Activated T-cell treated with anti-CD3 and anti-CD28 coated beads, Interleukin-2, amount 50 U/mL, for 24 hours (primary cell): ENCODE data around the gene TGFBR1.

Source experiments
- DNase-seq: peaks from one replicate; pipeline ENCODE4 v3.0.0-alpha.2; 2020
- H3K27ac Mint-ChIP-seq: 2 replicates; pipeline ENCODE4 v1.8.0; 2020; ENCODE audit warnings: mild to moderate bottlenecking, mixed read lengths
- H3K27me3 Mint-ChIP-seq: 2 replicates; pipeline ENCODE4 v1.8.0; 2020; ENCODE audit warnings: mixed read lengths
- H3K36me3 Mint-ChIP-seq: 2 replicates; pipeline ENCODE4 v1.8.0; 2020; ENCODE audit warnings: low read depth, mixed read lengths
- H3K4me1 Mint-ChIP-seq: 2 replicates; pipeline ENCODE4 v1.8.0; 2020; ENCODE audit warnings: low read depth, mixed read lengths
- H3K4me3 Mint-ChIP-seq: 2 replicates; pipeline ENCODE4 v1.8.0; 2020; ENCODE audit warnings: mild to moderate bottlenecking, moderate library complexity, mixed read lengths
- H3K9me3 Mint-ChIP-seq: 2 replicates; pipeline ENCODE4 v1.8.0; 2020; ENCODE audit warnings: mixed read lengths

The TGFBR1 gene

DNA sequence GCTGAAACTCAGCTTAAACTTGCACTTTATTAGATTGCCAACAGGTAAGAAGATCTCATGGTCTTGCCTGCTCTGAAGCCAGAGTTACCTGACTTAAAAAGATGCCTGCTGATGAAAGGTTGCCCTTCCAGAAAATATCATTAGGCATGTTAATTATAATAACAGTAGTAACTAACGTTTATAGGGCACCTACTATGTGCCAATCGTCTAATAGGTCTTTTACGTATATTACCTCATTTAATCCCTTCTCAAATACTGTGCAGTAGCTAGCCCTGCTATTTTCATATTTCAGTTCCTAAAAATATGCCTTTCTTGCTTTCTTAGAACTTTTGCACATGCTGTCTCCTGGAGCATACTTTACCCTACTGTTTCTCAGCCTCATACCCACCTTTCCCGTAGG lies 40.1 kb downstream of the TGFBR1 start:
- Mint-ChIP-seq H3K9me3 (no peaks in the 10 kb centered on the region), H3K27me3 (no peaks in the 10 kb centered on the region), H3K4me3 (no peak overlapping the region), H3K27ac (no peak overlapping the region), H3K4me1 (peaks cover 29% of the 10 kb centered on the region), H3K36me3 (peaks cover 89% of the 10 kb centered on the region)
- DNase-seq: no peak

DNA sequence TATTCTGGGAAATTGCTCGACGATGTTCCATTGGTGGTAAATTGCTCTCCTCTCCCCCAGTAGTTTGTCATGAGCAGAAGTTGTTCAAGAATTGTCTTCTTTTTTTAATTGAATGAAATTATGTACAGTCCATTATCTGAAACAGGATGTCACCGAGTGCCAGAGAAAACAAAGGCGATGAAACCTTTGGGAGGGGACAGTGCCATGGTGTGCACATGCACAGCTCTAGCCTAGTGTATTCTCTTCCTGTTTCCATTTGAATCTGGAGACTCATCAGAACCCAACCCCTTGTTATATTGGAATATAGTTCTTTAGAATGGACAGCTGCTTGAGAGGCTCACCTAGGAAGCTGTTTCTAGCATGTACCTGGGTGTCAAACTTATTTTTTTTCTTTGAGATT lies 41.7 kb downstream of the TGFBR1 start:
- Mint-ChIP-seq H3K27me3 (no peaks in the 10 kb centered on the region), H3K4me3 (no peak overlapping the region), H3K9me3 (no peaks in the 10 kb centered on the region), H3K36me3 (peaks cover 88% of the 10 kb centered on the region), H3K4me1 (peaks cover 35% of the 10 kb centered on the region), H3K27ac (no peak overlapping the region)
- no peak for DNase-seq

DNA sequence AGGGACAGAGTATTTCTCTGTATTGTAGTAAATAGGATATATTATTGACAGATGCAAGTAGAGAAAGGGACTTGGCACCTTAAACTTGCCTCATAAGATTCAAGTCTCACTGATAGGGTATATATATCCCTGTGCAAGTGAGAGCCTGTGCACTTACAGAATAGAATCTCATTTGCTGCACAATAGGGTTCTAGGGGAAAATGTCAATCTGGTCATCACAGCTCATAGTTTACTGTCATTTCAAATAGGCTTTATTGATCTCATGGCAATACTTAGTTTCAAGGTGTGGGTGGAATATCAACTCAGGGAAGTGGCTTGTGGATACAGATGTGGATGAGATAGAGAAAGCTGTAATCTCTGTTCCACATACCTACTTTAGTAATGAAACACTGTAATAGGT lies 42.3 kb downstream of the TGFBR1 start:
- H3K4me1 Mint-ChIP-seq: peaks cover 36% of the 10 kb centered on the region
- no peaks in the 10 kb centered on the region for H3K27me3 Mint-ChIP-seq
- H3K27ac Mint-ChIP-seq: no peak overlapping the region
- H3K4me3 Mint-ChIP-seq: no peak overlapping the region
- peaks cover 88% of the 10 kb centered on the region for H3K36me3 Mint-ChIP-seq
- no peaks in the 10 kb centered on the region for H3K9me3 Mint-ChIP-seq
- DNase-seq: no peak

DNA sequence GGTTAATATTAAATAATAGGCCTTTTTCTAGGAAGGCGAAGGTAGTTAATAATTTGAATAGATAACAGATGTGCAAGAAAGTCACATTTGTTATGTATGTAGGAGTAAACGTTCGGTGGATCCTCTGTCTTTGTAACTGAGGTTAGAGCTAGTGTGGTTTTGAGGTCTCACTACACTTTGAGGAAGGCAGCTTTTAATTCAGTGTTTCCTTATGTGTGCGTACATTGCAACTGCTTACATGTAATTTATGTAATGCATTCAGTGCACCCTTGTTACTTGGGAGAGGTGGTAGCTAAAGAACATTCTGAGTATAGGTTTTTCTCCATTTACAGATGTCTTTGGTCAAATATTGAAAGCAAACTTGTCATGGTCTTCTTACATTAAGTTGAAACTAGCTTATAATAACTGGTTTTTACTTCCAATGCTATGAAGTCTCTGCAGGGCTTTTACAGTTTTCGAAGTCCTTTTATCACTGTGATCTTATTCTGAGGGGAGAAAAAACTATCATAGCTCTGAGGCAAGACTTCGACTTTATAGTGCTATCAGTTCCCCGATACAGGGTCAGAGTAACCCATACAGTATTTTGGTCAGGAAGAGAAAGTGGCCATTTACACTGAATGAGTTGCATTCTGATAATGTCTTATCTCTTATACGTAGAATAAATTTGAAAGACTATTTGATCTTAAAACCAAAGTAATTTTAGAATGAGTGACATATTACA lies 45.7 kb downstream of the TGFBR1 start:
- Mint-ChIP-seq H3K9me3 (no peaks in the 10 kb centered on the region), H3K4me3 (no peak overlapping the region), H3K27me3 (no peaks in the 10 kb centered on the region), H3K4me1 (peaks cover 36% of the 10 kb centered on the region), H3K36me3 (peaks cover 61% of the 10 kb centered on the region), H3K27ac (peak overlapping the region; percentile 3)
- DNase-seq: no peak

DNA sequence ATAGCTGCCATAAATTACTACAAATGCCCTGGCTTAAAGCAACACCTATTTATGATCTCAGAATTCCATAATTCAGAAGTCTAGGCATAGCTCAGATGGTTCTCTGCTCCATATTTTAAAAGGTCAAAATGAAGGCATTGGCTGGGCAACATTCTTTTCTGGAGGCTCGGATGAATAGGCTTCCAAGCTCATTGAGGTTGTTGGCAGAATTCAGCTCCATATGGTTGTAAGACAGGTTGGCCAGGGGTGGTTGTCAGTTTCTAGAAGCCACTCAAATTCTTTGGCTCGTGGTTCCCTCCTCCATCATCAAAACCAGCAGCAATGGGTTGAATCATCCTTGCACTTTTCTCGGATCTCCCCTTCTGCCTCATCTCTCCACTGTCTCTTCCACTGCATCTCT lies 49.4 kb downstream of the TGFBR1 start:
- Mint-ChIP-seq H3K27ac (no peak overlapping the region), H3K36me3 (peaks cover 25% of the 10 kb centered on the region)

DNA sequence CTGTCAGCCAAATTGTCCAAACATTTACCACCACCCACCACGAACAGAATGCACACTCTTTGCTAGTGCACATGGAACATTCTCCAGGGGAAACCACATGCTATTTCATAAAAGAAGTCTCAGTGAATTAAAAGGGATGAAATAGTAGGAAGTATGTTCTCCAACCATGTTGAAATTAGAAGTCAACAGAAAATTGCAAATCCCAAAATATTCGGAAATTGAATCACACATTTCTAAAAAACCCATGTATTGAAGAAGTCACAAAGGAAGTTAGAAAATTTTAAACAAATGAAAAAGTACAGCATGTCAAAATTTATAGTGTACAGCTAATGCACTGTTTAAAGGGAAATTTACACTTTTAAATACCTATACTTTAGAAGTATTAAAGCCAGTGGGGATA lies 50.8 kb downstream of the TGFBR1 start:
- Mint-ChIP-seq H3K4me3 (no peak overlapping the region), H3K4me1 (peaks cover 8% of the 10 kb centered on the region), H3K27me3 (peaks cover 3% of the 10 kb centered on the region), H3K9me3 (no peaks in the 10 kb centered on the region), H3K36me3 (peaks cover 18% of the 10 kb centered on the region), H3K27ac (no peak overlapping the region)
- no peak for DNase-seq

More for the DNA sequence above, 49.4 kb downstream of the TGFBR1 start:
- DNase-seq: no peak
- H3K27me3 Mint-ChIP-seq: no peaks in the 10 kb centered on the region
- no peak overlapping the region for H3K4me3 Mint-ChIP-seq
- H3K4me1 Mint-ChIP-seq: peaks cover 20% of the 10 kb centered on the region
- no peaks in the 10 kb centered on the region for H3K9me3 Mint-ChIP-seq

DNA sequence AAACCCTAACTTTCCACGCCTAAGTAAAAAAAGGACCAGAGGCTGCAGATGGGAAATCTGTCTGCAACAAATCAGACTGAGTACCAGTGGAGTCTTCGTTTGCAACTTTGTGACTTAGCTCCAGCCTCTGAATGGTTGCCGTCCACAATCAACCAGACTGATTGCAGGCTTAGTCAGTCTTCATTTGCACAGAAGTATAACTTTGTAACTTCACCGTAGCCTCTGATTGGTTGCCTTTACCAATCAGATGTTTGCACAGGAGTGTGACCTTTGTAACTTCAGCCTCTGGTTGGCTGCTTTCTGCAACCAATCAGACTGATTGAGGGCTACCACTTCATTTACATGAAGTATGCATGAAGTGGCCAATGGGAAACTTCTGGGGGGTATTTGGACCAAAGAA lies 53.7 kb downstream of the TGFBR1 start:
- Mint-ChIP-seq H3K4me1 (peaks cover 4% of the 10 kb centered on the region), H3K27me3 (peaks cover 3% of the 10 kb centered on the region), H3K27ac (no peak overlapping the region), H3K36me3 (no peaks in the 10 kb centered on the region), H3K4me3 (no peak overlapping the region), H3K9me3 (no peaks in the 10 kb centered on the region)
- DNase-seq: no peak

DNA sequence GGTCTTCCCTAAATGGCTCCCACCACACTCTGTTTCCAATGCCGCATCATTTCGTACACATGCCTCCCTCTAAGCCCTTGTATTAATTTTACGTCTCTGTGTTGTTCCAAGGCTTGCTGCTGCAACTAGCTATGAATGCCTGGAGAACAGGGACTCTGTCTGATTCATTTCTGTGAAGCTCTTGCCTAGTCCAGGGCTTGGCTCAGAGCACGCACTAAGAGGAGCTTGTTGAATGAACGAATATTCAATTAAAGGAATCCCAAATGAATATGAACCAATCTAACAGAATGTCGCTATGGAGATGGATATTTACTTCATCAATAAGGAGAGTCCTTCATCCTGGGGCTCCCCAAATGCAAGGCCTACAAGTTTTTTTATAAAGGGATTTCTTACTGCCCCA lies 55.3 kb downstream of the TGFBR1 start:
- Mint-ChIP-seq H3K4me3 (no peak overlapping the region), H3K27ac (no peak overlapping the region), H3K9me3 (no peaks in the 10 kb centered on the region), H3K4me1 (peaks cover 6% of the 10 kb centered on the region), H3K36me3 (no peaks in the 10 kb centered on the region), H3K27me3 (peaks cover 3% of the 10 kb centered on the region)
- no peak for DNase-seq

DNA sequence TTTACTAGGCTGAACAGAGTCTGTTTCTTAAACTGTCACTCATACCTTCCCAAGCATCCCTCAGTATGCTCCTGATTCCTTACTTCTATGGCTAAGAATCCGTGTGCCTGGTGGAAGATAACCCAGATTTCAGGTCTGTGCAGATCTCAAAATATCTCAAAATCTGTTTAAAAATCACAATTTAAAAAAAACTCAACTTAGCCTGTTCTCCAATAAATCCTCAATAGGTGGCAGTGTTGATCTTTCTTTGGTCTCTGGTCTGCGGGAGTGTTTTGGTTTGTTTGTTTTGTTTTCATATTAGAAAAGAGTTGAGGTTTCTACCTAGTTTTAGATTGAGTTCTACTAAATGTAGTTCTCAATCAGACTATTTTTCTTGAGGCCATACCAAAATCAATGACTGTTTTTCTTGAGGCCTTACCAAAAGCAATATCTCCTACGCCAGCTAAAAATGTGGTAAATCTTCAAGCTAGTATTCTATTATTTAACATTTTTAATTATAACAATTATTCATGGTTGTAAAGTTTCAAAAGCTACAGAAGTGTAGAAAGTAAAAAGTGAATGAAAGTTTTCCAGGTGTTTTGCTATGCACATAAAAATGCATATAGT lies 57.9 kb downstream of the TGFBR1 start:
- Mint-ChIP-seq H3K27ac (no peak overlapping the region), H3K4me1 (peaks cover 20% of the 10 kb centered on the region), H3K36me3 (no peaks in the 10 kb centered on the region), H3K9me3 (no peaks in the 10 kb centered on the region), H3K4me3 (no peak overlapping the region), H3K27me3 (peaks cover 3% of the 10 kb centered on the region)
- no peak for DNase-seq

DNA sequence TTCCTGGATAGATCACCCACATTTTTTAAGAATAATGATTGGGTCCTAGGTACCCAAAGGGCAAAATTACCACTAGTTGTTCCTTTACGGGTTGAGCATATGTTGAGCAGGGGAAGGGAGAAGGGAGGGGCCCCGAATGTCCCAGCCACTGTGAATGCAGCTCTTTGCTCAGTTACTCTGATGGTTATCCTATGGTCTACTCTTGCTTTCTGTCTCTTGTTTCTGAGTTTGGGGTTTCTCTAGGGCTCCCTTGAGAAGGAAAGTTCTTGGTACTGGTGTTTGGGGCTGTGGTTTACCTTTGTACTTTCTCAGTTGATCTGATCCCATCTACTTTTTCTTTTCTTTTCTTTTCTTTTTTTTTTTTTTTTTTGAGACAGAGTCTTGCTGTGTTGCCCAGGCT lies 61.2 kb downstream of the TGFBR1 start:
- H3K4me3 Mint-ChIP-seq: no peak overlapping the region
- H3K4me1 Mint-ChIP-seq: peaks cover 26% of the 10 kb centered on the region
- no peaks in the 10 kb centered on the region for H3K27me3 Mint-ChIP-seq
- H3K9me3 Mint-ChIP-seq: no peaks in the 10 kb centered on the region
- no peak overlapping the region for H3K27ac Mint-ChIP-seq
- H3K36me3 Mint-ChIP-seq: no peaks in the 10 kb centered on the region
- no peak for DNase-seq

DNA sequence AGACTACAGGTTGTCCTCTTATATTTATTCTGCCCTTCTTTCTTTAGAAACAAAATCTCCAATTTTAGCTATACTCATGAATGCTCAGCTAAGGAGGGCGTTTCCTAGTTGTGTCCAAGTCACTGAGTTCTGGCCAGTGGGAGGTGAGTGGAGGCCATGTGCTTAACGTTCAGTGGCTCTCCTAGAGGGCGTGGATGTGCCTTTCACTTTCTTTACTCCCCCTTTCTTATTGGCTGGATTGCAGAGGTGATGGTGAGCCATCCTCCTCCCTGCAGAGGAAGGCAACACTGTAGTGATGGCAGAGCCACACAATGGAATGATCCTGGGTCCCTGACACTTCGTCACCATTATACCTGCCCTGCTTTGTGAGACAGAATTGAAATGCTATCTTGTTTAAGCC lies 62.2 kb downstream of the TGFBR1 start:
- no peak overlapping the region for H3K4me3 Mint-ChIP-seq
- no peaks in the 10 kb centered on the region for H3K9me3 Mint-ChIP-seq
- no peaks in the 10 kb centered on the region for H3K36me3 Mint-ChIP-seq
- peaks cover 26% of the 10 kb centered on the region for H3K4me1 Mint-ChIP-seq
- H3K27ac Mint-ChIP-seq: no peak overlapping the region
- DNase-seq: no peak
- H3K27me3 Mint-ChIP-seq: peaks cover 8% of the 10 kb centered on the region

DNA sequence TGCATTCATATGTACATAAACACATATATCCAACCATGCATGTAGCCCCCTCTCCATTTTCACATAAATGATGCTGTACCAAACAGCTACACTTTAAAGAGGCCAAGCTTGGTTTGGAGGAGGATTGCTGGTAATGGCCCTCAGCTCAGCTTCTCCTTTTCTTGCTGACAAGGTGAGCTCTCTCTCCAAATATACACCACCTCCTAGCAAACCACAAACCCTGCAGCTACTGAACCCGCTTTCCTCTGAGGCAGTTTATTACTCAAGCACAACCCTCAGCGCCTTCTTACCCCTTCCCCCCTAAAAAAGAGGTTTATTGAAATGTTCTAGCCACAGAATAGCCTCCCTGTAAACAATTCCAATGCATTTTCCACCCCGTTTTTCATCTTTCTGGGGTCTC lies 62.8 kb downstream of the TGFBR1 start:
- no peaks in the 10 kb centered on the region for H3K36me3 Mint-ChIP-seq
- peaks cover 8% of the 10 kb centered on the region for H3K27me3 Mint-ChIP-seq
- H3K4me3 Mint-ChIP-seq: no peak overlapping the region
- no peak overlapping the region for H3K27ac Mint-ChIP-seq
- peaks cover 25% of the 10 kb centered on the region for H3K4me1 Mint-ChIP-seq
- no peak for DNase-seq
- no peaks in the 10 kb centered on the region for H3K9me3 Mint-ChIP-seq

DNA sequence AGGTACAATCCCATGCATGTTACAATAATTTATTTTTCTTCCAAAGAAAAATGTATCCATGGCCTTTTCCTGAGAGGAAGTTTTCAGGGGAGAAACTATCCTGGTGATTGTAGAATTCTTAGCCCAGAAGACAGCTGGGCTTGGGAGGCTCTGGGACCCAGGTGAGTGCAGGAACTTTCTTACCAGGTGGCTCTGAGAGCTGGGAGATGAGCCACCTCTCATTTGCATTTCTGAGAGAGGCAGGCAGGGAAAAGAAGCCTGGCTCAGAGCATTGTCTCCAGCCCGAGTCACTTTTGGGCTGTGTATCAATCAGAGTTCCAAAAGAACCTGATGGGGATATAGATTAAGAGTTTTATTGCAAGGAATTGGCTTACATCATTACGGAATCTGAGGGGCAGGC lies 64.2 kb downstream of the TGFBR1 start:
- Mint-ChIP-seq H3K4me1 (peaks cover 26% of the 10 kb centered on the region), H3K27me3 (peaks cover 12% of the 10 kb centered on the region)

DNA sequence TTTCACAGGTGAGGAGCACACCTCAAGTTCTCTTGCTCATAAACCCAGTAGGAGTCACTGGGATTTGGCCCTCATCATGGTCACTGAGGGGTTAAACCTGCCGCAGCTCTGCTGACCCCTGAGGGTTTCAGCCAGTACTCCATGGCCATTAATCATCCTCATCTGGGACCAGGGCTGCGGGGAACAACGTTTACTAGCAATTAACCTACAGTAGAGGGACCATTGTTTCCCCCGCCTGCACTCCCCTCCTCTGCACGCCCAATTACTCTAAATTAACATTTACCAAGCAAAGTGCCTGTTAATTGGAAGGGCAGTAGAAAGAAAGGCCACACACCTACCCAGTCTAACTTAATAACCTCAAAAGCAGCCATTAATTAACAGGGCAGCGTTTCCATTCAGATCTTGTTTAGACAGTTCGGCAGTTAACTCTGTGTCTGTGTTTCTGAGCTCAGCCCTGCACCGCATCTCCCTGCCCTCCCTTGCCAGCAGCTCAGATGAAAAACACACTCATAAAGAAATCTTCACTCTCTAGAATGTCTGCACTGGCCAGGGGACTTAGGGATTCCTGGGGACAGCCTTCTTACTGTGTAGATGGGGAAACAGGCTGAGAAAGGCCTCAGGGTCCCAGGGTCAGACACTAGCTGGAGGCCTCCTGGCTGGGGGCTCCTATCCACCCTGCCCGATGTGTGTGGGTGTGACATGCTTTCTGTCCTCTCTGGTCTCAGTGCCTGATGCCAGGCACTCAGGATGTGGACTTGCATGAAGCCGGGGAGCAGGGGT lies 65.3 kb downstream of the TGFBR1 start:
- no peak overlapping the region for H3K27ac Mint-ChIP-seq
- peaks cover 30% of the 10 kb centered on the region for H3K4me1 Mint-ChIP-seq

More for the DNA sequence above, 64.2 kb downstream of the TGFBR1 start:
- H3K9me3 Mint-ChIP-seq: no peaks in the 10 kb centered on the region
- H3K36me3 Mint-ChIP-seq: no peaks in the 10 kb centered on the region
- no peak overlapping the region for H3K4me3 Mint-ChIP-seq
- no peak for DNase-seq
- no peak overlapping the region for H3K27ac Mint-ChIP-seq

More for the DNA sequence above, 65.3 kb downstream of the TGFBR1 start:
- no peaks in the 10 kb centered on the region for H3K36me3 Mint-ChIP-seq
- H3K27me3 Mint-ChIP-seq: peaks cover 12% of the 10 kb centered on the region
- no peaks in the 10 kb centered on the region for H3K9me3 Mint-ChIP-seq
- H3K4me3 Mint-ChIP-seq: no peak overlapping the region
- DNase-seq: no peak
